NCI-H510A treated with DMSO at 0.1 percent for 48 hours (cell line): ENCODE measurements around the gene COL28A1.

ENCODE experiments used
- DNase-seq: peaks from one replicate; lab custom pipeline; 2025; lab: John Stamatoyannopoulos, UW

COL28A1 gene

GRCh38 chr7:7535691-7536090 lies at the start of gene COL28A1:
Gene COL28A1 (minus strand): TSS chr7:7535873. CDS start chr7:7532875, 2,998 bp downstream.
- no peak for DNase-seq

DNA sequence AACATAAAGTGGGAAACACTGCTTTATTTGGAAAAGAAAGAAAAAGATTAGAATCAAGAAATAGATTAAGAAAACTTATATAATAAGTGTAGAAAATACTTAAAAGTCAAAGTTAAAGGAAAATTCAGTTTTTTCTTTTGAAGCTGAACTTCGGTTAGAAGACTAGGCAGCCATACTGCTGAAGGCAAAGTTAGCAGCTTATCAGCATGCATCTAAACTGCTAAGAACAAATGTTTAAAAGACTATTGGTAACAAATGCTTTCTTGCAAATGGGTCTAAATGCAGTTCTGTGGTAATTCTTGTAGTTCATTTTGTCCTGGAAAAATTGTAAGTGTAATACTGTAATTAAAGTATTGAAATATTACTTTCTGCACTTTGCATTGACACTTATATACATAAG lies 49.0 kb upstream of the COL28A1 start:
- DNase-seq = no peak

DNA sequence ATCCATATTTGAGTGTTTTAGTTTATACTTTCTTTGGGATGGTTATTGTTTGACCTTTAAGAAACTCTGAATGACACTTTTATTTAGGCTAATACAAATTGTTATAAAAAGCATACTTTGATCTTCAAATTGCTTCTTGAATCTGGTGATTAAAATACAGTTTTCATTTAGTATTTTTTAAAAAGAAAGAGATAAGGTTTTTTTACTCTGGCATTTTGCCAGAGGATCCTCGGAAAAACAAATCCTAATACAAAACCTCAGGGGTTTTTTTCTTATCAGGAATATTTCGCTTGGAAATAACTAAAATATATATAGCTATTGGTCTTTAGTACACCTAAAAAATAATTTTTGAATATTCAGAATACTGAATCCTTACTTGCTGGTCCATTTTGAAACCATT lies 48.1 kb upstream of the COL28A1 start:
- no peak for DNase-seq

GRCh38 chr7:7582596-7582995 lies 46.9 kb upstream of the COL28A1 start:
- no peak for DNase-seq

- no peak for DNase-seq
These were observed 46.0 kb upstream of the COL28A1 start for GRCh38 chr7:7581531-7582179.

- no peak for DNase-seq
These were observed 44.0 kb upstream of the COL28A1 start for GRCh38 chr7:7579638-7580037.

GRCh38 chr7:7577888-7578287 lies 42.2 kb upstream of the COL28A1 start:
- DNase-seq = no peak

- DNase-seq = no peak
These were observed 40.7 kb upstream of the COL28A1 start for GRCh38 chr7:7576344-7576743.

GRCh38 chr7:7573701-7574100 lies 38.0 kb upstream of the COL28A1 start:
- no peak for DNase-seq

GRCh38 chr7:7570584-7570983 lies 34.9 kb upstream of the COL28A1 start:
- peak; percentile 20 for DNase-seq

DNA sequence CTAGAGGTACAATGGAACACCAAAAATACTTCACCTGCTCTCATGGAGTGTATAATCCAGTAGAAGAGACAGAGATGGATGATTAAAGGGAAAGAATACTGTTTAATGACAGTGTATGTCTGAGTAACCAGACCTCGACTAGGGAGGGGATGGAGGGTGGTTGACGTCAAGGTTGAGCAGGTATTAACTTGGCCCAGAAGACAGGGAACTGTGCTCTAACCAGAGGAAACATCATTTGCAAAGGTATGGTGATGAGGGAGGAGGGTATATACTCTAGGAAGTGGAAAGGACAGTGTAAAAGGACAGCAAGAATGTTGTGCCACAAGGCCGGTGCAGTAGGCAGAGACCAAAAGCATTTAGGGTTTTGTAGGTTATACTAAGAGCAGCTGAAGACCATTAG lies 33.9 kb upstream of the COL28A1 start:
- DNase-seq = no peak

DNA sequence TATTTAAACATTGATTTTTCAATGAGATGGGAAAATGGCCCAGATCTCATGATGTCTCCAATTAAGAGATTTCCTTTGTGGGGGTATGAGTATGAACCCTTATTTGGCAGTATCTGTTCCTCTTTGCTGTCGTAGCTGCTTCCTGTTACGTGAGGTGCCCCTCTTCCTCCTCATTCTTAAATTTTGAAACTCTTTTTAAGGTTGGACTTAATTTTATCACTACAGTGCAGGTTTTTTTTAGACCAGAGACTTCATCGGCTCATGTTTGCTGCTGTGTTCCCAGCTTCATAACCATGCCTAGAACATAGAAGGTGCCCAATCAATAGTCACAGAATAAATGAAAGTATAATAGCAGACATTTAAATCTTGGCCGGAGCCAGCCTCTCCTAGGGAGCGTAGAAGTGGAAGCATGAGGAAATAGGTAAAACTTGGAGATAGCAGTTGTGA lies 33.4 kb upstream of the COL28A1 start:
- no peak for DNase-seq

DNA sequence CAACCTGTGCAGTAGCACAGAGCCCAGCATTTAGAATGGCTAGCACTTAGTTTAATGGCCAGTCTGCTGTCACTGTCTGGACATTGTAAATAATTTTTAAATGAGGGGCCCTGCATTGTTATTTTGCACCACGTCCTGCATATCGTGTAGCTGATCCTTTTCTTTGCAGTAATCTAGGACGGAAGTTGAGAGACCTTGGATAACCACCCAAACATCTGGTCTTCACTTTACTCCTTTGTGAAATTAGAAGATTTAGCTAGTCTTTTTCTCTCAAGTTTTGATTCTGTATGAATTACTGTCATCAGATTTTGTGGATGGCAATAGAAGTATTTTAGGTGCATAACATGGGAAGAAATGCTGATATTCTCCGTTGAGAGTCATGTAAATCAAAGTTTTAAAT lies 32.9 kb upstream of the COL28A1 start:
- no peak for DNase-seq

DNA sequence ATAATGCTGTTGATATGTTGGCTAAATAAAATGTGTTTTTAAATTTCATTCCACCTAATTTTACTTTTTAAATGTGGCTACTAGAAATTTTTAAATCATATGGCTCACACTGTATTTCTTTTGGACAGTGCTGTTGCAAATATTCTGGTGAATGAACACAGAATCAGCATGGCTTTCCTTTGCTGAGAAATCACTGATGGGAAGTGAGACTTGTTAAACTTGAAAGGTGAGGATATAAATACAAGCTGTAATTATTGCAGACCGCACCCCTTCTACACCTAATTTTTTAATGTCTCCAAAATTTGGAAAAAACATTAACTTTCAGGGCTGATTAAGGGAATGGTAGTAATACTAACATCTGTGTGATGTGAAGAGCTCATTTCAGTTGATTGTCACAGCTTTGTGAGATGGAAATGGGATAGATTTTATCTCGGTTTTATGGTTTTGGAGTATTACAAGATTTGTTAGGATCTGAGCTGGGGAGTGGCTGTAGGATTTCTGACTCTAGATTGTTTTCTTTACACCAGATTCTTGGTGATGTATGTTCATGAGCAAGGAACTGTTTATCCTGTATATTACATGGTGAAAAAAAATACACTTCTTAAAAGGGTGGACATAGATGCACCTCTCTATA lies 32.3 kb upstream of the COL28A1 start:
- no peak for DNase-seq

GRCh38 chr7:7566651-7567611 lies 31.3 kb upstream of the COL28A1 start, which contains the start of gene MIOS:
Gene MIOS (plus strand): TSS chr7:7566884. CDS start chr7:7572476, 5,592 bp downstream.
- peak; percentile 23 for DNase-seq

DNA sequence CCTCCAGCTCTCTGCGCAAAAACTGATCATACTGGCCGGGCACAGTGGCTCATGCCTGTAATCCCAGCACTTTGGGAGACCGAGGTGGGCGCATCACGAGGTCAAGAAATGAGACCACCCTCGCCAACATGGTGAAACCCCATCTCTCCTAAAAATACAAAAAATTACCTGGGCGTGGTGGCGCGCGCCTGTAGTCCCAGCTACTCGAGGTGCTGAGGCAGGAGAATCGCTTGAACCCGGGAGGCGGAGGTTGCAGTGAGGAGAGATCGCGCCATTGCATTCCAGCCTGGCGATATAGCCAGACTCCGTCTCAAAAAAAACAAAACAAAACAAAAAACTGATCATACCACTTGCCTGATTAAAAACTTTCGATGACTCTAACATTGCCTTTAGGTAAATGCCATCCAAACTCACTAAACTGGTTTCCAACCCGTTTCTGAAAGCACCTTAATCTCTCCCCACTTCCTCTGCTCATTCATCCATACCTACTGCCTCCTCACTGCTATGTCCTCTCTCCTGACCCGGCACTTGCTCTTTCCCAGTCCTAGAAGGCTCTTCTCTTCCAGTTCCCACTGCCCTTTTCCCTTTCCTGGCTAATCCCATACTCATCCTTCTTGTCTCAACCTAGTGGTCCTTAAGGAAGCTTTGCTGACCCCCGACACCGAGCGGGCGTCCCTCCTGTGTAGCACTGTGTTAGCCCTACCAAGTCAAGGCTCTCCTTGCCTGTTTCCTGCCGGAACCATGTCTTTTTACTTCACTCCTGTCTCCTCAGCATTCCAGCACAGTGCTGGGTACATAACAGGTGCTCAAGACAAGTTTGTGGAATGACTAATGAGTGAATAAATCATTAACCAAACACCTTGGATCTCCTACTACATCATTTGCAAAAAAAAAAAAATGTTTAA lies 30.3 kb upstream of the COL28A1 start:
- peak; percentile 16 for DNase-seq

- DNase-seq = no peak
These were observed 29.5 kb upstream of the COL28A1 start for GRCh38 chr7:7565018-7565680.

DNA sequence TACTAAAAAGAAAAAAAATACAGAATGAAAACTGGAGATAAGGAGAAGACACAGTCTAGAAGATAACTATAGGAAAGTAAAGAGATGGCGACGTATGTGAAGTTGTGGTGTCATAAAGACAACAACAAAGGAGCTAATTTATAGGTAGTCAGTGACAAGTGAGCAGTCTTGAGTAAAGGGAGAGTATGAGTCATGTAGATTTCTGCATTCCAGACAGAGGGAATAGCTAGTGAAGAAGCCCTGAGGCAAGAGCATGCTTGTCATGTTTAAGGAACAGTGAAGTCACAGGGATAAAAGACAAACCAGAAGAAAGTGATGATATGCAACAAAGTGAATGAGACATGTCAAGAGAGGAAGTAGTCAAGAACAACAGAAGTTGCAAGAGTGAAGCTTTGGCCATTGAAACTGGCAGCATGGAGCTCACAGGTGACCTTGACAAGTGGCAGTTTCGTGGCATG lies 28.7 kb upstream of the COL28A1 start:
- DNase-seq = no peak

- no peak for DNase-seq
These were observed 28.1 kb upstream of the COL28A1 start for GRCh38 chr7:7563813-7564212.

- peak; percentile 24 for DNase-seq
These were observed 27.6 kb upstream of the COL28A1 start for GRCh38 chr7:7563269-7563668.

- no peak for DNase-seq
These were observed 27.1 kb upstream of the COL28A1 start for GRCh38 chr7:7562736-7563135.
